HepG2 (cell line): ENCODE data around the gene ST14. TPM values are rescaled to one million over a fixed set of nuclear protein-coding genes. Genes with fewer than 3 reads are reported as not detected.

Experiments used
- ATAC-seq: fragments of 200-7000 bp; cut with Tn5 transposase; 3 replicates; pipeline ENCODE4 v1.9.1; 2020; ENCODE audit warnings: mild to moderate bottlenecking, moderate library complexity
- BruUV-seq: library from RNA; stranded (reverse); fragments of 400-500 nt; replicated peaks from 2 replicates; lab custom pipeline; 2021; lab: Mats Ljungman, UMichigan
- CTCF ChIA-PET: fragments of 300-600 bp; formaldehyde crosslinking; extraction: SDS; loops from one replicate; lab custom pipeline; 2021; ENCODE audit warnings: low total read pairs, inconsistent platforms, low intra/inter-chr PET ratio; lab: Yijun Ruan, JAX
- POLR2A ChIA-PET: fragments of 350-600 bp; sonication (Branson Sonifier 250); formaldehyde crosslinking; loops from one replicate; lab custom pipeline; 2020; ENCODE audit warnings: antibody characterized with exemption, inconsistent platforms; lab: Yijun Ruan, JAX
- DNase-seq: peaks from one replicate; pipeline ENCODE4 v3.0.0-alpha.2; 2015; ENCODE audit warnings: low spot score
- FAIRE-seq: peaks from 3 replicates; lab custom pipeline; 2011; peaks lifted over from hg19 to GRCh38; lab: Jason Lieb, UNC
- H2AFZ ChIP-seq: one replicate; pipeline ENCODE4 v1.6.1; 2011; ENCODE audit warnings: low read length, inconsistent platforms
- H3K27ac ChIP-seq: fragments of 300-600 bp; 3 replicates; pipeline ENCODE4 v1.8.0; 2011; ENCODE audit warnings: mixed run types, mild to moderate bottlenecking, mixed read lengths, low read length, inconsistent platforms; ENCODE audit not compliant: insufficient read depth; ENCODE audit errors: extremely low read length
- H3K27me3 ChIP-seq, 2 experiments: fragments of 200-600 bp in 1 of 2; 2 replicates in 1 of 2; 3 replicates in 1 of 2; pipeline versions ENCODE4 v1.6.0 to v1.8.0; 2011; ENCODE audit warnings: low read length in 2 of 2, mild to moderate bottlenecking in 2 of 2, moderate library complexity in 2 of 2, inconsistent platforms in 1 of 2; ENCODE audit not compliant: insufficient read depth in 2 of 2, control insufficient read depth in 1 of 2
- H3K36me3 ChIP-seq, 2 experiments: fragments of 200-600 bp in 1 of 2; replicated peaks in 1 of 2; 2 replicates in 1 of 2; 3 replicates in 1 of 2; pipeline versions ENCODE4 v1.5.1 to v1.8.0; 2011; ENCODE audit warnings: low read length in 2 of 2, inconsistent platforms in 1 of 2; ENCODE audit not compliant: insufficient read depth in 2 of 2, control insufficient read depth in 1 of 2
- H3K4me1 ChIP-seq: 2 replicates; pipeline ENCODE4 v1.5.1; 2012; ENCODE audit warnings: low read length, inconsistent platforms; ENCODE audit not compliant: insufficient read depth
- H3K4me2 ChIP-seq: 2 replicates; pipeline ENCODE4 v1.6.0; 2011; ENCODE audit warnings: low read depth, low read length, inconsistent platforms
- H3K4me3 ChIP-seq, 3 experiments: fragments of 200-600 bp in 1 of 3; sonication (generic), shearing (Covaris generic) in 1 of 3; replicated peaks in 1 of 3; 2 replicates each; pipeline ENCODE4 v1.5.1; 2011 to 2016; ENCODE audit warnings: low read length in 3 of 3, inconsistent platforms in 2 of 3, low read depth in 2 of 3, mild to moderate bottlenecking in 2 of 3, control low read depth in 1 of 3, mixed read lengths in 1 of 3; ENCODE audit not compliant: insufficient read depth in 1 of 3
- H3K79me2 ChIP-seq: one replicate; pipeline ENCODE4 v1.6.1; 2011; ENCODE audit warnings: low read length, inconsistent platforms; ENCODE audit not compliant: insufficient read depth
- H3K9ac ChIP-seq: 2 replicates; pipeline ENCODE4 v1.6.0; 2011; ENCODE audit warnings: mild to moderate bottlenecking, low read depth, low read length, inconsistent platforms; ENCODE audit not compliant: insufficient read depth
- H3K9me3 ChIP-seq: 2 replicates; pipeline ENCODE4 v1.5.1; 2012; ENCODE audit warnings: mild to moderate bottlenecking, low read length
- H4K20me1 ChIP-seq: 2 replicates; pipeline ENCODE4 v1.6.0; 2011; ENCODE audit warnings: inconsistent platforms, mild to moderate bottlenecking, low read length, moderate library complexity; ENCODE audit not compliant: insufficient read depth
- ESRRA ChIP-seq: sonication (generic); formaldehyde crosslinking; IDR thresholded peaks from 2 replicates; pipeline ENCODE4 v1.5.1; 2020; ENCODE audit warnings: mild to moderate bottlenecking, low read depth, missing genetic modification reagents
- FOXP4 ChIP-seq: sonication (generic); formaldehyde crosslinking; IDR thresholded peaks from 2 replicates; pipeline ENCODE4 v1.4.0; 2020; ENCODE audit warnings: missing genetic modification reagents
- HNF4A ChIP-seq: sonication (generic); formaldehyde crosslinking; IDR thresholded peaks from 2 replicates; pipeline ENCODE4 v1.4.0; 2020; ENCODE audit warnings: missing genetic modification reagents
- KDM1A ChIP-seq: IDR thresholded peaks from 2 replicates; pipeline ENCODE4 v1.6.1; 2016; ENCODE audit warnings: missing compliant biosample characterization
- SAP130 ChIP-seq: IDR thresholded peaks from 2 replicates; pipeline ENCODE4 v1.6.1; 2016; ENCODE audit warnings: low read depth
- U2AF2 ChIP-seq: fragments of 200-400 bp; formaldehyde crosslinking; IDR thresholded peaks from 2 replicates; pipeline ENCODE4 v1.6.1; 2017; ENCODE audit warnings: low read depth, mild to moderate bottlenecking, low read length
- ZNF256 ChIP-seq: sonication (generic); formaldehyde crosslinking; conservative IDR thresholded peaks from 2 replicates; pipeline ENCODE4 v1.4.0; 2020; ENCODE audit warnings: missing genetic modification reagents
- WGBS: methylation state at CpG from one replicate; pipeline ENCODE4 v1.1.6; 2017; ENCODE audit warnings: low lambda C conversion rate; 5-methylcytosine and 5-hydroxymethylcytosine counted together
- in situ Hi-C: cut with HindIII; loops from 2 replicates; pipeline ENCODE4 v1.10.0; 2017; ENCODE audit warnings: low pct_unique_long_range_greater_than_20kb; ENCODE audit not compliant: extremely low pct_ligation_motif_present
- intact Hi-C: fragments of 100-400 bp; cut with micrococcal nuclease; formaldehyde crosslinking; loops from one replicate; pipeline ENCODE4 v1.10.0; 2022; ENCODE audit not compliant: unreplicated experiment
- polyA plus RNA-seq, 8 experiments: library from polyadenylated mRNA; depleted of rRNA in 3 of 8; stranded (reverse) in 7 of 8; unstranded in 1 of 8; fragments of >200 nt; fragmentation: Illumina TruSeq in 4 of 8; extraction: Trizol in 4 of 8; gene quantifications; 2 replicates each; pipeline versions ENCODE4 v1.2.1 to v1.2.3, GENCODE V29; 2011 to 2016; ENCODE audit warnings: low read depth in 4 of 8, missing spikeins in 1 of 8, mixed read lengths in 1 of 8; ENCODE audit not compliant: insufficient read depth in 1 of 8
- total RNA-seq, 5 experiments: library from RNA; depleted of rRNA; stranded (reverse); fragments of >200 nt; fragmentation: Illumina TruSeq; extraction: Trizol; gene quantifications; 2 replicates each; pipeline ENCODE4 v1.2.3, GENCODE V29; 2016; ENCODE audit warnings: low read depth in 1 of 5
- TF ChIP-seq, protein P1 (sequence below): sonication (generic); formaldehyde crosslinking; IDR thresholded peaks from 2 replicates; pipeline ENCODE4 v1.4.0; 2020; ENCODE audit warnings: missing genetic modification reagents, borderline replicate concordance
- TF ChIP-seq, protein P2 (sequence below): sonication (generic); formaldehyde crosslinking; IDR thresholded peaks from 2 replicates; pipeline ENCODE4 v1.4.0; 2020; ENCODE audit warnings: mild to moderate bottlenecking, missing genetic modification reagents

ST14 gene
- total and polyA plus RNA-seq, 2 of the 13 experiments (the other 11 are each of a cell fraction or from before 2014, with no cell fraction given): 0.88 to 1.4 TPM

- Histone ChIP-seq H3K4me2 (no peak overlapping the region), H3K4me1 (peaks cover 64% of the 10 kb centered on the region), H2AFZ (no peak overlapping the region), H3K9ac (no peak overlapping the region), H3K79me2 (peaks cover 19% of the 10 kb centered on the region), H3K27ac (no peak overlapping the region), H3K36me3 (peaks cover 33 to 89% of the 10 kb centered on the region in 2 experiments)
- FAIRE-seq: no peak
- no peak for DNase-seq
- 87% methylated on average over 4 of the region's 4 CpGs for WGBS
- no TSS peak for BruUV-seq
- intact Hi-C loops: no loop called here
- in situ Hi-C loops: loop anchor here (25.0 kb wide), 1 partner anchor 340 kb away; no protein-coding TSS in a partner anchor
- no peak for ATAC-seq
- TF ChIP-seq, protein P1, sequence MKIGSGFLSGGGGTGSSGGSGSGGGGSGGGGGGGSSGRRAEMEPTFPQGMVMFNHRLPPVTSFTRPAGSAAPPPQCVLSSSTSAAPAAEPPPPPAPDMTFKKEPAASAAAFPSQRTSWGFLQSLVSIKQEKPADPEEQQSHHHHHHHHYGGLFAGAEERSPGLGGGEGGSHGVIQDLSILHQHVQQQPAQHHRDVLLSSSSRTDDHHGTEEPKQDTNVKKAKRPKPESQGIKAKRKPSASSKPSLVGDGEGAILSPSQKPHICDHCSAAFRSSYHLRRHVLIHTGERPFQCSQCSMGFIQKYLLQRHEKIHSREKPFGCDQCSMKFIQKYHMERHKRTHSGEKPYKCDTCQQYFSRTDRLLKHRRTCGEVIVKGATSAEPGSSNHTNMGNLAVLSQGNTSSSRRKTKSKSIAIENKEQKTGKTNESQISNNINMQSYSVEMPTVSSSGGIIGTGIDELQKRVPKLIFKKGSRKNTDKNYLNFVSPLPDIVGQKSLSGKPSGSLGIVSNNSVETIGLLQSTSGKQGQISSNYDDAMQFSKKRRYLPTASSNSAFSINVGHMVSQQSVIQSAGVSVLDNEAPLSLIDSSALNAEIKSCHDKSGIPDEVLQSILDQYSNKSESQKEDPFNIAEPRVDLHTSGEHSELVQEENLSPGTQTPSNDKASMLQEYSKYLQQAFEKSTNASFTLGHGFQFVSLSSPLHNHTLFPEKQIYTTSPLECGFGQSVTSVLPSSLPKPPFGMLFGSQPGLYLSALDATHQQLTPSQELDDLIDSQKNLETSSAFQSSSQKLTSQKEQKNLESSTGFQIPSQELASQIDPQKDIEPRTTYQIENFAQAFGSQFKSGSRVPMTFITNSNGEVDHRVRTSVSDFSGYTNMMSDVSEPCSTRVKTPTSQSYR (CRISPR knock-in tag): no peak
- TF ChIP-seq, protein P2, sequence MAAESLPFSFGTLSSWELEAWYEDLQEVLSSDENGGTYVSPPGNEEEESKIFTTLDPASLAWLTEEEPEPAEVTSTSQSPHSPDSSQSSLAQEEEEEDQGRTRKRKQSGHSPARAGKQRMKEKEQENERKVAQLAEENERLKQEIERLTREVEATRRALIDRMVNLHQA (CRISPR knock-in tag): no peak
- no peak for TF ChIP-seq ESRRA (CRISPR knock-in tag)
- TF ChIP-seq HNF4A: no peak
- TF ChIP-seq U2AF2: no peak
- no peak for TF ChIP-seq SAP130
- TF ChIP-seq KDM1A (CRISPR knock-in tag): no peak
- TF ChIP-seq FOXP4 (CRISPR knock-in tag): no peak
- TF ChIP-seq ZNF256 (CRISPR knock-in tag): no peak
- TF ChIP-seq, all 625 proteins: peak for 0
- no peaks in the 10 kb centered on the region for H3K9me3 ChIP-seq
- CTCF ChIA-PET: no interaction called here
- H3K27me3 ChIP-seq: no peaks in the 10 kb centered on the region
- POLR2A ChIA-PET: interaction anchor here (1.0 to 1.4 kb wide), 2 partner anchors 91 to 125 kb away, joined by 3 to 6 read pairs; partner anchors contain the start of gene PRDM10
- H4K20me1 ChIP-seq: peaks cover 5% of the 10 kb centered on the region; the same call in 1 of the 2 replicates
- no peak overlapping the region for H3K4me3 ChIP-seq
Measured at GRCh38 chr11:130127509-130127908, 32.1 kb upstream of the ST14 start.
